GM21526 (cell line): ENCODE data around the gene MIER1.

Source experiments
- ATAC-seq: cut with Tn5 transposase; IDR thresholded peaks from one replicate; pipeline ENCODE4 v1.9.1; 2021; ENCODE audit warnings: moderate library complexity; ENCODE audit not compliant: unreplicated experiment, low FRiP score

The MIER1 gene

GRCh38 chr1:66996018-66996682 is 71.4 kb downstream of the MIER1 start:
- ATAC-seq: peak; percentile 68

- ATAC-seq: no peak
Measured at GRCh38 chr1:66998972-66999371, 74.2 kb downstream of the MIER1 start.

GRCh38 chr1:66999640-67000400 is 75.0 kb downstream of the MIER1 start:
- no peak for ATAC-seq

DNA sequence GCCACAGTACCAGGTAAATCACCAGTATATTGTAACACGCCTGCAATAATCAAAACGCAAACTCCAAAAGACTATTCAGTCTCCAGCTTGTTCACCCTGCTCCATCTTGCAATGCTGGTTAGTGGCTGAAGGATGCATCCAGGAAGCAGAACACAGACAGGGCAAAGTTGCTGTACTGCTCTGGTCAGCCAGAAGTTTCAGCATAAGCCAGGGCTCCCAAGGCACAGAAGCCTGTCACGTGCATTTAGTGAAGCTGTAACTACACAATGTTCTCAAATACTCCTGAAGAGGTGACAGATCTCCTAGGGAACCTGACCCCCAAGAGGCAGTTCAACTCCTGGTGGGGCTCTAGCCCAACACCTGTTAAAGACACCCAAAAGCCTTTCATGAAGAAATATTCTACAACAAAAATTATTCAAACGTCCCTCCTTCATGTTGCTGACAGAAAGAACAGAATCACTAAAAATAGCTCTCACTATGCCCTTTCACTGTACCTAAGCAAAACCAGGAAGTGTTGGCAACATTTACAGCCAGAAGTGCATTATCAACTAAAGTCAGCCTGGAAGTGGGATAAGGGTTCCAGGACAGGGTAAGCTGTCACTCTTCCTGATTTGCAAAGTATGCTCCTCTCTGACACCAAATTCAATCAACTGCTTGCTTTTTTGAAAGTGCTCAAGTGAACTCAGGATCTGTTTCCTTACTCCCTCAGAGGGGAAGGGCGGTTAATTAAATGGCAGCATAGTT is 77.1 kb downstream of the MIER1 start:
- no peak for ATAC-seq

- no peak for ATAC-seq
Measured at GRCh38 chr1:67004176-67004575, 79.4 kb downstream of the MIER1 start.

- ATAC-seq: no peak
Measured at GRCh38 chr1:67005068-67005467, 80.3 kb downstream of the MIER1 start.

GRCh38 chr1:67009792-67010191 is 85.0 kb downstream of the MIER1 start:
- no peak for ATAC-seq

GRCh38 chr1:67013573-67013972 is 88.8 kb downstream of the MIER1 start:
- no peak for ATAC-seq

GRCh38 chr1:67018574-67018973 is 93.8 kb downstream of the MIER1 start:
- no peak for ATAC-seq

- ATAC-seq: no peak
Measured at GRCh38 chr1:67019121-67019520, 94.3 kb downstream of the MIER1 start.

- no peak for ATAC-seq
Measured at GRCh38 chr1:67019600-67020136, 94.9 kb downstream of the MIER1 start.

DNA sequence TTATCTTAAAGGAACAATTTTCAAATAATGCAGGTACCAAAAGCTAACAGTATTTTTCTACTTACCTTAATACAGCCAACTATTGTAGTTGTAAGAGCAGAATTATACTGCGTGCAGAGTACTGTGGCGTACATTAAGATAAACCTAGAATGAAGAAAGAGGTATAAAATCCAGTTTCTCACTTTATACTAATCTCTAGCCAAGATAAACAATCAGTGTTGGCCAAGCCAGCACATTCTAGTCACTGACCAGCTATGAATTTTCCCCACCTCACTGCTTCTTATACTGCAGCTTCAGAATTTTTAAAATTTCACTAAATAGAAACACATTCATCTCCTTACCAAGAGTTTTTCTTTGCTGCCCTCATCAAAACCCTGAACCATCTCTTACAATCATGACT is 95.5 kb downstream of the MIER1 start:
- ATAC-seq: no peak

GRCh38 chr1:67020765-67021164 is 96.0 kb downstream of the MIER1 start:
- no peak for ATAC-seq

DNA sequence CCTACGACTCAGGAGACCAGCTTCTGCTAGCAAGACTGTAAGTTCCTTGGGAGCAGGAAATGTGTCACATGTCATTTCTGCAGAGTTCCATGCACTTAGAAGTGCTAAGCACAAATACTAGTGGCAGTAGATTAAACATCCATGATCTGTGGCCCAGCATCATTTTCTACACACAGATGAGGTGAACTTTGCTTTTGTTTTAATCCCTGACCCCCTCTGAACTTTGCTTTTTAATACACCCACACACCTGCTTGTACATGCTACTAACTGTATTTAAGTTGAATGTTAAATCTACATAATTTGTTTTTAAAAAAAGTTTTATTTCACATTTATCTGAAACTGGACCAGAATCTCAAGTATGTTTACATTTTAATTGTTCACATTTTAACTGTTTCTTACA is 104.7 kb downstream of the MIER1 start:
- no peak for ATAC-seq

- ATAC-seq: no peak
Measured at GRCh38 chr1:67031121-67031858, 106.5 kb downstream of the MIER1 start.

- ATAC-seq: no peak
Measured at GRCh38 chr1:67031859-67032247, 107.1 kb downstream of the MIER1 start.
